Raji (cell line): ENCODE measurements around the gene RHOT1.

Experiments used
- POLR2A ChIP-seq: IDR thresholded peaks from 2 replicates; pipeline ENCODE4 v1.6.1; 2011; ENCODE audit warnings: low read depth, low read length, control low read depth; ENCODE audit not compliant: insufficient read depth

Gene RHOT1

GRCh38 chr17:32258383-32259140 is 116.3 kb downstream of the RHOT1 start:
- no peak for TF ChIP-seq POLR2A

- TF ChIP-seq POLR2A: no peak
These were observed 117.3 kb downstream of the RHOT1 start for GRCh38 chr17:32259586-32259985.

GRCh38 chr17:32261417-32261736 is 119.1 kb downstream of the RHOT1 start:
- TF ChIP-seq POLR2A: no peak

GRCh38 chr17:32261936-32262510 is 119.7 kb downstream of the RHOT1 start:
- no peak for TF ChIP-seq POLR2A

- TF ChIP-seq POLR2A: no peak
These were observed 122.0 kb downstream of the RHOT1 start for GRCh38 chr17:32264140-32264799.

GRCh38 chr17:32264823-32265191 is 122.5 kb downstream of the RHOT1 start:
- TF ChIP-seq POLR2A: no peak

- no peak for TF ChIP-seq POLR2A
These were observed 123.1 kb downstream of the RHOT1 start, which contains the start of gene RHBDL3 for GRCh38 chr17:32265192-32265923. Gene RHBDL3 (plus strand): TSS chr17:32265832. CDS start chr17:32266190, 358 bp downstream.

GRCh38 chr17:32266051-32266388 is 123.7 kb downstream of the RHOT1 start:
- no peak for TF ChIP-seq POLR2A

GRCh38 chr17:32266389-32267301 is 124.3 kb downstream of the RHOT1 start:
- TF ChIP-seq POLR2A: no peak

- no peak for TF ChIP-seq POLR2A
These were observed 125.4 kb downstream of the RHOT1 start for GRCh38 chr17:32267690-32268205.

- TF ChIP-seq POLR2A: no peak
These were observed 126.5 kb downstream of the RHOT1 start for GRCh38 chr17:32268734-32269288.

GRCh38 chr17:32269377-32269776 is 127.1 kb downstream of the RHOT1 start:
- TF ChIP-seq POLR2A: no peak

- no peak for TF ChIP-seq POLR2A
These were observed 129.5 kb downstream of the RHOT1 start for GRCh38 chr17:32271844-32272243.

- TF ChIP-seq POLR2A: no peak
These were observed 131.8 kb downstream of the RHOT1 start for GRCh38 chr17:32274101-32274500.
